Stimulated activated CD8-positive, alpha-beta memory T cell treated with anti-CD3 and anti-CD28 coated beads, Interleukin-7, amount 100 ng/mL, for 24 hours (primary cell): ENCODE measurements around the gene DPP6.

Source experiments
- DNase-seq: peaks from one replicate; pipeline ENCODE4 v3.0.0-alpha.2; 2020; ENCODE audit warnings: low read depth

The DPP6 gene

DNA sequence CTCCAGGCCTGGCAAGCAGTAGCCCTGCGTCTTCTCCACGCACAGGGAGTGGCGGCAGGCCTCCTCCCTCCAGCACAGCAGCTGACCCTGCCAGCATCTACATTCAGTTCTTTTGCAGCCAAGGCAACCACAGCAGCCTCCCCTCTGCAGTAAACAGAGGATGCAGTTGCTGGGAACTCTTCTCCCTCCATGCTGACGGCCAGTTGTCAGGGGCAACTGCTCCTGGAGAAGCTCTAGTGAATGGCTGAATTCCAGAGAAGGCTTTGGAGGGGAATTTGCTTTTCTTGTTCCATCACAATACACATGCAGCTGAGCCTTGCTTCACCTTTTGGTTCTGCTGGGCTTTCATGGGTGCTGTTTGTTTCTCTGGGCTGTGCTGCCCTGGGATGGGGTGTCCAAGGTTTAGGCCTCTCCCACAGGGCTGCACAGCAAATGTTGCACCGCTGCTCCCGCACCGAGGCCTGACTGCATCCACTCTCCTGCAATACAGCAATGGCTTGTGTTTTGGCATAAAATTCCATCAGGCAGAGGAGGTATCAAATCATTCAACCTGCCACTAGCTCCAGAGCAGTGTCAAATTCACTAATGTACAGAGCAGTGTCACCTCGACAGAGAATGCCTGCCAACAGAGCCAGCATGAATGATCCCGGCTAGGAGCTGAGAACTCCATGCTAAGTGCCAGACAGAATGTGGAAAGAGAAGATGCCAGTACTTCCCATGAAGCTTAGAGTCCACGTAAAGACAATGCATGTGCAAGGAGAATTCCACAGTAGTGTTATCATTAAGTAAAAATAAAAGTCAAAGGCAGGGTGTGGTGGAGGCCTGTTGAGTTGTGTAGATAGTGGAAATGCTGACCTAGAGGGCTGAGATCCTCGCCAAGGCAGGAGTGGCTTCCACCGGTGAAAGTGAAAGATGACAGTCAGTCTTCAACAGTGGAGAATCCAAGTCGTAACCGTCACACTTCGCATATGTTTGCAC is 399.6 kb downstream of the DPP6 start:
- DNase-seq: no peak

DNA sequence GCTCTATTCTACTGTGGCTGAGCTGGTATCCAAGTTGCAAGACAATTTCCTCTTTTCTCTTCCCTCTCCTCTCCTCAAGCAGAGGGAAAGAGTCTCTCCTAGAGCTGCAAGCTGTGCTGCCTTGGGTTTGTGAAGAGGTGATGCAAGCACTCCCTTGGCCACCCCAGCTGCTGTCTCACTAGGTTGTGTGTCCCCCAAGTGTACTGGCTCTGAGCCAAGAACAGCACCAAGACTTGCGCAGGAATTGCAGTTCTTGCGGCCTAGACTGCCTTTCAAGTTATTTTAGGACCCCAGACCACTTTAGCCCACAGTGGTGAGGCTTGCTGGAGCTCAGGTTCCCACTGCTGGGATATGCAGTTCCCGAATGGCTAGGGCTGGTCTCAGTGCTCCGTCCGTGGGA is 411.6 kb downstream of the DPP6 start:
- no peak for DNase-seq

DNA sequence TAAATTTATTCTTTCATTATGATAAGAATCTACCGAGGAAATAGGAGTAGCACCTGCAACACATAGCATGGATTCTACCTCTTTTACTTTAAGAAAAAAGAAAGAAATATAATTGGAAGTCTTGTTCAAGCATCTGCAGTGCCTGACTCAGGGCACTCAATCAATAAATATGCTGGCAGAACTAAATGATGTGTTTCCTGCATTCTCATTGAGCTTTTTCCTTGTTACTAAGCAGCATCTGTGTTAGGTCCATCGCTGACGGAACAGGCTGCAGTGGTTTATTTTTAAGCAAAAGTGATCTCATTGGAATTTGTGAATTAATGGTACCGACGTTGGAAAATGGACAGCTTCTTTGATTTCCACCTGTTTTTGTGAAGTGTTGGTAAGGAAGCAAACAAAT is 417.5 kb downstream of the DPP6 start:
- no peak for DNase-seq

DNA sequence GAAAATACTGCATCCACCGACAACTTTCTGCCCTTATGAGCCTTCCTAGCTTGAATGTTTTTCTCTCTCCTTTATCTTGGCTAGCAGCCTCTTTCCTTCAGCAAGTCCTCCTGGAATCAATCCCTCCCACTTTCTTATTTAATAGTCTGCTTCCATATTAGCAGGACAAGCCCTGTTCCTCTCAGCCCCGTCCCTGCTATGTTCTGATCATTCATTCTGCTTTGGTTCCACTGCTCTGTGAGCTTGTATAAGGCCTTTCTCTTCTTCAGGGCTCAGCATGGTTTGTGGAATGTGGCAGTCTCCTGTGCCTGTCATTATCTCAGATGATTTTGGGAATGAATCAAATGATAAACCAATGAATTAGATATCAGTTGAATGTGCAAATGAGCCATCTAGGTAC is 420.1 kb downstream of the DPP6 start:
- DNase-seq: no peak

DNA sequence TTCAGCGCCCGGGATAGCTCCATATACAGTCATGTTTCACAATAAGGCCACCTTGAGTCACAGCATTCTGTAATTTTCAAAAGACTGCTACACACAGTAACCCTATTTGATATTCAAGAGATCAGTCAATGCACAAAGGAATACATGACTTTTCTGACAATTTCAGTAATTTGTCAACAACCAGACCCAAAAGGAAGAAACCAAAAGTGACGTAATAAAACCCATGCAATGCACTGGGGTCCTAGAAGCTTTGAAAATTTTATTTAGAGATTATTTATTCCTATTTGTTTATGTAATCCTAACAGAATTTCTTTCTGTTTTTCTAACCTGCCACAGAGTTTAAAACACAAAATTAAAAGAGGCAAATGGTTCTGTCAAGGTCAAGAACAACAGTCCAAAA is 421.2 kb downstream of the DPP6 start:
- DNase-seq: no peak

DNA sequence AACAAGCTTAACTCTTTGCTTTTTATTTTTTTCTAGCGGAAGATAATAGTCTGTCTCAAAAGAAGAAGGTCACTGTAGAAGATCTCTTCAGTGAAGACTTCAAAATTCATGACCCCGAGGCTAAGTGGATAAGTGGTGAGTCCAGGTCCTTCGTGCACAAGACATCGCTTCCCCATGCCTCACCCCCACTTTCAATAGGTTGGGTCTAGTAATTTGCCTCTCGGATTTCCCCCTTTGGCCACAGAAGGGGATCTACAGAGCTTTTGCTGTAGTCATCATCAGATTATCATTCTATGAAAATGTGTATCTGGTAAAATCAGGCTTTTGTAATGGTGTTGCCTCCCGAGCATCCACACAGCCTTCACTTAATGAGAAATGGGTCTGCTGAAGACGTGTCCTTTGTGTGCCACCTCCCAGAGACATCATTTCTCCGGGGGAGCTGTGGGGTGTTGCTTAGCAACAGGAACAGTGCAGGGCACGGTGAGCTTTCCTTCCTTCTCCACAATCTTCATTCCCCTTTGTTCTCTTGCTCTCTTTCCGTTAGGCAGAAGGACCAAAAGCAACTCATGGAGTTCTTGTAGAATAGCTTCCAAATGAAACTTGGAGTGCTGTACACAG is 422.8 kb downstream of the DPP6 start:
- DNase-seq: no peak

DNA sequence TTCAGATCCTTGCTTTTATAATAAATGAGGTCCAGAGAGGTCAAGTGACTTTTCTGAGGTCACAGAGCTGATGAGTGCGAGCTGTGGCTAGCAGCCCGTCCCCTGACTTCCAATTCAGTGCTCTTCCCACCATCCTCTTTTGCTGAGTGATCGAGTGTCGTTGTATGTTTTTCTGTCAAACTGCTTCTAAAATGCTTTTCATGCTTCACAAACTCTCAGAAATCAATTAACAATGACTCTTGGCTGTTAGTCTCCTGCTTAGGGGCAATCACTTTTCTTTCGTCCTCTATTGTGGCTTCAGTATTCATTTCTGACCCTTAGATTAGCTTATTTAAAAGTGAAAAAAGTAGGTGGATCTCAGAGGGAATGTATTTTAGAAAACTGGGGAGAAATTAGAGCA is 423.7 kb downstream of the DPP6 start:
- no peak for DNase-seq

DNA sequence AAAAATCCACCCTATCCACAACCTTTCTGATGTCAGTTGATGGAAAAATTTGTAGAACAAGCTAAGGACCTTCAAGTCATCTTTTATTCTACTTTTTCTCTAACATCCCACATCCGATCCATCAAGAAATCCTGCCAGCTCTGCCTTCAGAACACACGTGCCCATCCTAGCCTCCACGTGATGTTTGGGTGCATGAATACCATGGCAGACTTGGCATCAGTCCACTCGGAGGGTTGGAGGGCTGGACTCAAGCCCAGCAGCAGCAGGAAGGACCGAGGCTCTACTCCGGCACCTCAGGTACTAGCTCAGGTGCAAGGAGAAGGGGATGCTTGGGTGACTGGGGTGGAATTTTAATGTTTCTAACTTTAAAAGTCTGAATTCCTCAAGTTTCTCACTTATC is 428.6 kb downstream of the DPP6 start:
- DNase-seq: no peak

DNA sequence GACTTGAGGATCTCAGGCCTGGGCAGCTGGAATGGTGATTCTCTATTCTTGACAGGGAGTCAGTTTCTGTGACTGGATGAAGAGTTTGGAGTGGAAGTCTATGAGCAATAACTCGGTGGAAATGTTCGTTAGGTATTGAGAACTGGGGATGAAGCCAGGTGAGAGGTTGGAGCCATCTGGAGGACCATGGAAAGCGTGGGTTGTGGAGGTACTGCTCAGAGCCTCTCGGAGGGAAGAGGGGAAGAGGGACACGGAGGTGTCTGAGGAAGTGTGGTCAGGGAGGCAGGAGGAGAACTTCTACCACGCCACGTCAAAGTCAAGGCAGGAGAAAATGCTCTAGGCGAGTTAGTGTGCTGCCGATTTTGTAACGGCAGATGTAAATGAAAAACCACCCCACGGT is 430.7 kb downstream of the DPP6 start:
- no peak for DNase-seq

DNA sequence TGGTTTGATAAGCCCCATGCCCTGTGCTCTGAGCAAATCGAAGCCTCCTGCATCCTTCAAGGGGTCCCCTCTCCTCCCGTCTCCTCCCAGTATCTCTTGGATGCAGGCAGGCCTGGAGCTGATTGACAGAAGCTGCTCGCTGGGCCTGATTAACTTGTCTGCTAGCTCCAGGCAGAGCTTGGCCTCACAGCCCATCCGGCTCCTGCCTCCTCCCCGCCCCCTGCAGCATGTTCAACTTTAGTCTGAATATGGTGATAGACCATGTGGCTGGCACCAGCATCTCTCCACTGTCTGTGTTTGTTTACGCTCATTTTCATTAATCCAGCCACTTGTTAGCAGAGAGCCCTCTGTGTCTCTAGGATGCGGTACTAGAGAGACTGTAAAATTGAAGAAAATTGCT is 432.2 kb downstream of the DPP6 start:
- no peak for DNase-seq

DNA sequence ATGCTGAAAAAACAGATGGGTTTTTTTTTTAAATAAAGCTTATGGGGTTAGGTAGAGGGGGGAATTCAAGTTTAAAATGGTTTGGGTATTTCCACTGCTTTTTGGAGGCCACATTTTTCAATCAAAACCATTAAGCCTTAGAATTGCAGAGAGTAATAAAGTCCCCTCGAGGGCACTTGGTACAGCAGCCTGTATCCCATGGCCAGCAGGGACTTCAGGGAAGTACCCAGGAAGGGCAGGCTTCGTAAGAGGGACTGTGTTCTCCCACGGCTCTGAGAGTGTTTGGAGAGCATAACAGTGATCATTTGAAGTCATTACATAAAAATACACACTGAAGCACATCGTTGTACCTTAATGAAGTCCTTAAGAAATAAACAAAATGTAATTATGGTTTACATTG is 432.7 kb downstream of the DPP6 start:
- DNase-seq: no peak

DNA sequence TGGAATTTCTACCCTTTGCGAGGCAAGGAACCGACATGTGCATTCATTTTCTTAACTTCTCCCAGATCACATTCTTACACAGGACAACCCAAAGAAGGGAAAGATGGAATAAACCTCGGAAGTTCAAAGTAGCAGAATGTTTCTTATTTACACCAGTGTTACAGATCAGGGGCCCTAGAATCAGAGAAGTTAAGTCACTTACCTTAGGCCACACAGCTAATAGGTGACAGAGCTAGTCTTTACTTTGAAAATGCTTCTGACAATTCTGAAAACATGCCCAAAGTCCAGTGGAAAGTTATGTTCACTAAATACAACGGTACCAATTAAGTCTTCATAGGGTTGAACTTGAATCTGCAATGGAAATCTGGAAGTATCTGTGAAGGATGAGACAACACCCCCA is 437.7 kb downstream of the DPP6 start:
- DNase-seq: no peak

DNA sequence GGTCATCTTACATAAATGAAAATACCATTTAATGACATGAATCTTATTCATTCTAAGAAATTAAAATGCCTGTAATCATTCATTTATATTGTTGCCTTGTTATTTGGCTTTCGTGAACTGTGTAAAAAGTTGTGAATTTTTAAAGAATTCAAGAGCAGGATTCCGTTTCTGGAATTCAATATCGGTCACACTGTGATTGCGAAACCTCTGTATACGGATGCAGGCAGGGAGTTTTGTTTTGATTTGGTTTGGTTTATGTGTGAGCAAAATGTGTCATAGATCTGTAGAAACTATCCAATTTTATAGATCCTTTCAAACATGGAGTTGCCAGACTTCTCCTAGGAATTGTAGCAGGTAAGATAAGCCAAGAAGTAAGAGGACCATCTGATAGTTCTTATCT is 441.4 kb downstream of the DPP6 start:
- no peak for DNase-seq

DNA sequence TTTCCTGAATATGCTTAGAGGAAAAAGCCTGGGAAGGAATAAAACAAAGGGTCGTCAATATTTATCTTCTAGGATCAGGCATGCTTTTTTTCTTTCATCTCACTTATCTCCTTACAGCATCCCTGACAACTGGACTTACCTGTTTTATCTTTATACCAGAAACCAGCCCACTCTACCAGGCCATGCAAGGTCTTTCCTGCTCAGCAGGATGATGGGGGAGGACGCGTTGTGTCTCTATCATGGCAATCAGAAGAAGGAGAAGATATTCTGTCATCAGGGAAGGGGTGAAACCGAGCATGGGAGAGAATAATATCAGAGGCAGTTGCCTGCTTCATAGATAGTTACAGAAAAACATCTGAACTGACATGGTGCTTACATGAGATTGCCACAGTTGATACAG is 445.6 kb downstream of the DPP6 start:
- no peak for DNase-seq

DNA sequence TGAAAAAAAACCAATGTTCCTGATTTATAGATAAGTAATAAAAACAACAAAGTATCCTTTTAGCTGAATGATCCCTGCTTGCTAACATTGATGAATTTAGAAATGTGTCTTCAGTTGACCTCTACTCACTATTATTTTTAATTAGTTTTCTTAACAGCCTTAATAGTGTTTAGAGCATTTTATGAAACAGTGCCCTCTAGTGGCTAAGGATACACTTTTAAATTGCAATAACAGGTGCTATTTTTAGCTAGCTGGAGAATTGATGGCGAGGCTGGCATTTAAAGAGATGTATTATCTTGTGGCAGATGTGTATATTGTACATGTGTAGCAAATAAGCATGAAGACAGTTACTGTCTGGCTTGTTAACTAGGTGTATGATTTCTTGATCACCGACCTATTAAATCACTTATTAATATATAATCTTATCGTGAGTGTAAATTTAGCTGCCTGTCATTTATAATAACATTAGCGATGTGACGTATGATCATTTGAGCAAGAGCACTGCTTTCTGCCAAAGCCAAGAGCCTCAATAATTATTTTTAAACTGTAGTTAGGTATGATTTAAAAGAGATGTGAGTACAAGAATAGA is 451.9 kb downstream of the DPP6 start:
- DNase-seq: no peak

DNA sequence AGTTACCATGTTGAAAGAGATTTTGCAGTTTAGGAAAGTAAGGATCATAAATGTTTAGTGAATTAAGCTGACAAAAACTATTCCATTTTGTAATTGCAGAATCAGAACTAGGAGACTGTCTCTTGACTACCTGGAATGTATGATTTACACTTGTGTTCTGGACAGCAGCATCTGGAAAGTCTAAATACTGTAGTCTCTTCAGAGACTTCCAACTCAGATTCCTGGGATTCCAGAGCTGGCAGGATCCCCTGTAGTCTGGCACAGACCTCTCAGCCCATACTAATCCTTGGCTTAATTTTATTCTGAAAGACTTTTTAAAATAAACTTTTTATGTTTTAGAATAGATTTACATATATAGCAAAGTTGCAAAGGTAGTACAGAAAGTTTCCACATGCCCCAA is 452.7 kb downstream of the DPP6 start:
- DNase-seq: no peak

DNA sequence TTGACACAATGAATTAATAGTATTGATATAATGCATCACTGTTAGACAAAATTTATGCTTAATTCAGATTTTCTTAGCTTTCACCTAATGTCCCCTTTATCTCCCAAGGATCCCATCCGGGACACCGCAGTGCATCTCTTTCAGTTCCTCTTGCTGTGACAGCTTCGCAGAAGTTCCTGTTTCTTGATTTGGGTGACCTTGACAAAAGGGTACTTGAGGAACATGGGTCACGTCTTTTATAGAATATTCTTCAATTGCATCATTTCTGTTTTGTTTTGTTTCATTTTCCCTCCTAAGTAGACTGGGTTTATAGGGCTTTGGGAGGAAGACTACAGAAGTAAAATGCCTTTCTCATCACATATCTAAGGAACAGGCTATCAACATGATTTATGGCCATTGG is 453.2 kb downstream of the DPP6 start:
- no peak for DNase-seq

DNA sequence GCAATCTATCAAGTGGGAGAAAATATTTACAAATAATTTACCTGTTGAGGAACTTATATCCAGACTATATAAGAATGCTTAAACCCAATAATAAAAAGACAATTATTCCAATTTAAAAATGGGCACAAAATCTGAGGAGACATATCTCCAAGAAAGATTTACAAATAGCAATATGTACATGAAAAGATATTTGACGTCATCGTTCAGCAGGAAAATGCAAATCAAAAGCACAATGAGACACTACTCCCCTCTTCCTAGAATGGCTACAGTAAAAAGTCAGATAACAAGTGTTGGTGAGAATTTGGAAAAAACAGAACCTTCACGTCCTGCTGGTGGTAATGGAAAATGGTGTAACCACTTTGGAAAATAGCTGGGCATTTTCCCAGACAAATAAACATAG is 457.0 kb downstream of the DPP6 start:
- DNase-seq: no peak

DNA sequence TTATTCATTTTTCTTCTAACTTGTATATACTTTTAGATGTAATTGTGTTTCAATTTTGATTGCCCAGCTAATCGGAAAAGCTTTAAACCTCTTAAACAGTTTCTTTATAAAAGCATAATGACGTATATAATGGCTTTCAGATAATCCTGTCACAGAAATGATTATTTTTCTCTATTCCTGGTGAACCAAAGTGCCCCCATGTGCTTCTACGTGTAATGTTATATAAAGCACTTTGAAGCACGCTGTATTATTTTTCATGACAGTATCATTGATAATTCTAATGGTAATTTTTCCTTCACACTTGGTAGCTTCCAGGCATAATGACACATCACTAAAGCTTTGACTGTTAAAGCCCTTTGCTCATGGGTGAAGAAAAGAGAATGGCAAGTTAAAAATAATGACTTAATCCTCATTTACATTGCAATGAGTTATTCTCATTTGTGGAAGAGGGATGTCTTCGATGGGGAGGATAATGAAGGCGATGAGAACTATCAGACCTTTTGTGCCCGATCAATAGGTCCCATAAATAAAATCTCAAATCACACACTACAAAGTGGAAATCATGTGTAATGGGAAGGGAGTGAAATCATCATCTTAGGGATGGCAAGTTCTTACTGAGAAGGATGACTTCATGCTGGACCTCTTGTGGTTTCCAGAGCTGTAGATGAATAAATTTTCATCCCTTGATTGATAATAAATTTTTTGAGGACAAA is 460.1 kb downstream of the DPP6 start:
- no peak for DNase-seq

DNA sequence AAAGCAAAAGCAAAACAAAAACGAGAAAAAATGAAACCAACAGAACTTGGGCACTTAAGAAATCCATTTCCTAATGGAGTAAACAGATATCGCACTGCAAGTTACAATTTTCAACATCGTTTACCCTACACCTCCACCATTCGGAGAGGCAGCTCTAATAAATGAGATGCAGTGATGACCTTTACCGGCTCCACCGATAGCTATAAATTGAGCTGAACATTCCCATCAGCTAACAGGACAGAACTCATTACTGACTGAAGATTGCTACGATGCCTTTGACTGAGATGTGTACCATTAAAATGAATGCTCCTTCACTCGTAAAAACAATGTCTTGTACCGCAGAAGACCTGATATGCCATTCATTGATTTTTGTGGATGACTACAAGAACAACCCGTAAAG is 465.6 kb downstream of the DPP6 start:
- no peak for DNase-seq

DNA sequence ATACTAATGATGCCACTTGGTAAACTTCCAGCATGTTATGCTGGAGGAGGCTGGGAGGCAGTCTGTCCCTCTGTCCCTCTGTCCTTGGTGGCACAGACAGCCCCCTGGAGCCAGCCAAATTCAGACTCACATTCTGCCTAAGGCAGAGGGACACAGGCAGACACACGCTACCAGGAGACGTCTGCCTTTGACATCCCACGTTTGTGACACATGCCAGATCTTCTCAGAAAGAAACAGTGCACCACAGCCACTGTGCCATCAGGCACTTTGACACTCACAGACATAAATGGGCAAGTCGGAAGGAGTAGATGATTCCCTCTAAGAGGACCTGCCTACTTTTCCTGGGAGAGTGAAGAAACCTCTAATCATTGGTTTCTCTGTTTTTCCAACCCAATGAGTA is 467.0 kb downstream of the DPP6 start:
- no peak for DNase-seq

DNA sequence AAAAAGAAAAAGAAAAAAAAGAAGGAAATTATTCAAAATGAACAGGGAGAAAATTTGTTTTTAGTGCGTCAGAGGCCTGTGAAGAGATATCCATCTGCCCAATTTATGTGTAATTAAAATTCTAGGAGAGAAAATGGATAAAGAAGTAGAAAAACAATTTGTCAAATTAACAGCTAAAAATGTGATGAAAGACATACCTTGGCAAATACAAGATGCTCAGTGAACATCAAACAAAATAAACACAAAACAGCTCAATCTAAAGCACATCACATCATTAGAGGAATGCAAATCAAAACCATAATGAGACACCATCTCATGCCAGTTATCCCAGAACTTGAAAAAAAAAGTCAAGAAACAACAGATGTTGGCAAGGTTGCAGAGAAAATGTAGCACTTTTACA is 477.9 kb downstream of the DPP6 start:
- DNase-seq: no peak

DNA sequence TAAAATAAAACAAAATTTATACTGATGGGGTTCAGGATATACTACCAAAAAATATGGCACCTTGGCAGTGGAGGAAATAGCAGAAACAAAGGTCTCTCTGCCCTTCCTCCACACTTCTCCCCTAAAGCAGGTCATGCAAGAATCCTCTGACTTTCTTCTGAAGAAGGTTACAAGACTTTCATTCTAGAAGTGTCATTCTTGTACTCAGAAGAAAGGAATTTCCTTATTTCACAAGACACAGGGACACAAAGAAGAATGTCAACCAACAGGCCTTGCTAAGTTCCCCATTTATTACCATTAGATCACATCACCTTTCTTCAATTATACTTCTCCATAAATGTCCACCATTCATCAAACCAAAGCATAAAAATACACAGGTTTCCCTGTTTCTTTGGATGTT is 480.6 kb downstream of the DPP6 start:
- no peak for DNase-seq
